OCI-LY1 (cell line): Measurements from ENCODE around the gene GPR176.

Experiments
- EZH2 ChIP-seq: fragments of 200-600 bp; sonication (generic), shearing (Covaris generic); IDR thresholded peaks from 2 replicates; pipeline ENCODE4 v1.8.0; 2017; ENCODE audit warnings: borderline replicate concordance, mixed run types, mild to moderate bottlenecking, antibody characterized with exemption, low read length, moderate library complexity, mixed read lengths
- TF ChIP-seq, protein P1 (sequence below): fragments of 200-600 bp; sonication (generic), shearing (Covaris generic); IDR thresholded peaks from 2 replicates; pipeline ENCODE4 v1.5.1; 2017; ENCODE audit warnings: mild to moderate bottlenecking, antibody characterized with exemption, low read length, moderate library complexity, mixed read lengths

DNA sequence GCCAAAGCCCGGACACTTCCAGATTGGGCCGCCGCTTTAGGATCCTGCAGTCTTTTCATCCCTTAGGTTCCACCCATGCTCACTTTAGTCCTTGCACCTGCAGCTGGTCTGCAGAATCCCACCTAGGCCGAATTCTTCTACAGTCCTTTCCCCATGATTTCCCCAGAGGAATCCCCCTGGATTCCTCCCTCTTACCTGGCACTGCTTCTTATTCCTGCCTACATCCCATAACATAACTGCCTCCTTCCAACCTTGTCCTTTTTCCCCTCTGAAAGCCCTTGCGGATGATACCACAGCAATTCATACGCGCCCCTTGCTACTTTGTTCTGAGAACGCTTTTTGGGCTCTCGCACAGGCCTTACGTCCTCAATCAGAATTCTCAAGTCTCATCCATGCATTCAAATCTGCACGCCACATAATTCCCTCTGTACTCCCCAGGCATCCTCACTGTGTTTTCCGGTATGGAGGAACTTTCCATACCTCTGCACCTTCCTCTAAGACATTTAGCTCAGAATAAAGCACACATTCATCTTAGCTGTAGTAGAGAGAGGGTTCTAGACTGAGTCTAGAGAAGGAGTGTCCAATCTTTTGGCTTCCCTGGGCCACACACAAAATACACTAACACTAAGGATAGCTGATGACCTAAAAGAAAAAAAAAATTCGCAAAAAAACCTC is 14.5 kb upstream of the GPR176 start:
- TF ChIP-seq, protein P1, sequence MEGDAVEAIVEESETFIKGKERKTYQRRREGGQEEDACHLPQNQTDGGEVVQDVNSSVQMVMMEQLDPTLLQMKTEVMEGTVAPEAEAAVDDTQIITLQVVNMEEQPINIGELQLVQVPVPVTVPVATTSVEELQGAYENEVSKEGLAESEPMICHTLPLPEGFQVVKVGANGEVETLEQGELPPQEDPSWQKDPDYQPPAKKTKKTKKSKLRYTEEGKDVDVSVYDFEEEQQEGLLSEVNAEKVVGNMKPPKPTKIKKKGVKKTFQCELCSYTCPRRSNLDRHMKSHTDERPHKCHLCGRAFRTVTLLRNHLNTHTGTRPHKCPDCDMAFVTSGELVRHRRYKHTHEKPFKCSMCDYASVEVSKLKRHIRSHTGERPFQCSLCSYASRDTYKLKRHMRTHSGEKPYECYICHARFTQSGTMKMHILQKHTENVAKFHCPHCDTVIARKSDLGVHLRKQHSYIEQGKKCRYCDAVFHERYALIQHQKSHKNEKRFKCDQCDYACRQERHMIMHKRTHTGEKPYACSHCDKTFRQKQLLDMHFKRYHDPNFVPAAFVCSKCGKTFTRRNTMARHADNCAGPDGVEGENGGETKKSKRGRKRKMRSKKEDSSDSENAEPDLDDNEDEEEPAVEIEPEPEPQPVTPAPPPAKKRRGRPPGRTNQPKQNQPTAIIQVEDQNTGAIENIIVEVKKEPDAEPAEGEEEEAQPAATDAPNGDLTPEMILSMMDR = no peak
- TF ChIP-seq EZH2 = no peak
